BJ (cell line): Measurements from ENCODE around the gene EVC. TPM values are rescaled to one million over a fixed set of nuclear protein-coding genes. Genes with fewer than 3 reads are reported as not detected.

Source experiments
- CTCF ChIA-PET: fragments of 350-600 bp; formaldehyde crosslinking; extraction: SDS; loops from one replicate; lab custom pipeline; 2021; ENCODE audit warnings: antibody characterized with exemption, inconsistent platforms; lab: Yijun Ruan, JAX
- POLR2A ChIA-PET: fragments of 300-600 bp; sonication (Branson Sonifier 250); formaldehyde crosslinking; extraction: SDS; loops from one replicate; lab custom pipeline; 2021; ENCODE audit warnings: antibody characterized with exemption; lab: Charles Lee
- DNase-seq: peaks from one replicate; pipeline ENCODE4 v3.0.0-alpha.2; 2011; ENCODE audit warnings: low read depth
- H3K27me3 ChIP-seq: 2 replicates; pipeline ENCODE4 v1.6.0; 2011; ENCODE audit warnings: low read length; ENCODE audit not compliant: control insufficient read depth, insufficient read depth
- H3K36me3 ChIP-seq: 2 replicates; pipeline ENCODE4 v1.5.1; 2011; ENCODE audit warnings: low read length; ENCODE audit not compliant: control insufficient read depth, insufficient read depth
- H3K4me3 ChIP-seq: 2 replicates; pipeline ENCODE4 v1.5.1; 2011; ENCODE audit warnings: low read depth, mild to moderate bottlenecking, control low read depth, low read length
- polyA plus RNA-seq: library from polyadenylated mRNA; depleted of rRNA; stranded (reverse); fragments of >200 nt; gene quantifications from 2 replicates; pipeline ENCODE4 v1.2.3, GENCODE V29; 2011
- TF ChIP-seq, protein P1 (sequence below): IDR thresholded peaks from 2 replicates; pipeline ENCODE4 v1.5.1; 2011; ENCODE audit warnings: low read depth, mild to moderate bottlenecking, control low read depth, inconsistent platforms, low read length, moderate library complexity; ENCODE audit not compliant: insufficient read depth

EVC gene
- polyA plus RNA-seq, 1 experiment, result 12.8 TPM

DNA sequence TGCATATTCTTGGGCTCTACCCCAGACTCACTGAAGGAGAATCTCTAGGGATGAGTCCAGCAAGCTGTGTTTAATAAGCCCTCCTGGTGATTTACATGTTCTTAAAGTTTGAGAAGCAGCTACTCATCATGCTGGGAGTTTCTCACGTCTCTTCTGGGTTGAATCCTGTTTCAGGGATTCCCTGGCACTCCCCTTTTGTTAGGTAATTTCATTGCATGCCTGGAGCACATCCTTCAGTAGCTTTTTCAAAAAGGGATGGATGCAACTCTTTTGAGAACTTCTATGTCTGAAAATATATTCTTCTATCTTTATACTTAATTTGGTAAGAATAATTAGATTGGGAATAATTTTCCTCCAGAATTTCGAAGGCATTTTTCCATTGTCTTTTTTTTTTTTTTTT is 4.4 kb downstream of the EVC start:
- H3K4me3 ChIP-seq, result no peak overlapping the region
- TF ChIP-seq, protein P1, sequence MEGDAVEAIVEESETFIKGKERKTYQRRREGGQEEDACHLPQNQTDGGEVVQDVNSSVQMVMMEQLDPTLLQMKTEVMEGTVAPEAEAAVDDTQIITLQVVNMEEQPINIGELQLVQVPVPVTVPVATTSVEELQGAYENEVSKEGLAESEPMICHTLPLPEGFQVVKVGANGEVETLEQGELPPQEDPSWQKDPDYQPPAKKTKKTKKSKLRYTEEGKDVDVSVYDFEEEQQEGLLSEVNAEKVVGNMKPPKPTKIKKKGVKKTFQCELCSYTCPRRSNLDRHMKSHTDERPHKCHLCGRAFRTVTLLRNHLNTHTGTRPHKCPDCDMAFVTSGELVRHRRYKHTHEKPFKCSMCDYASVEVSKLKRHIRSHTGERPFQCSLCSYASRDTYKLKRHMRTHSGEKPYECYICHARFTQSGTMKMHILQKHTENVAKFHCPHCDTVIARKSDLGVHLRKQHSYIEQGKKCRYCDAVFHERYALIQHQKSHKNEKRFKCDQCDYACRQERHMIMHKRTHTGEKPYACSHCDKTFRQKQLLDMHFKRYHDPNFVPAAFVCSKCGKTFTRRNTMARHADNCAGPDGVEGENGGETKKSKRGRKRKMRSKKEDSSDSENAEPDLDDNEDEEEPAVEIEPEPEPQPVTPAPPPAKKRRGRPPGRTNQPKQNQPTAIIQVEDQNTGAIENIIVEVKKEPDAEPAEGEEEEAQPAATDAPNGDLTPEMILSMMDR, result no peak
- ChIA-PET CTCF (no interaction called here), POLR2A (no interaction called here)
- no peaks in the 10 kb centered on the region for H3K27me3 ChIP-seq
- H3K36me3 ChIP-seq, result peaks cover 13% of the 10 kb centered on the region
- DNase-seq, result no peak

DNA sequence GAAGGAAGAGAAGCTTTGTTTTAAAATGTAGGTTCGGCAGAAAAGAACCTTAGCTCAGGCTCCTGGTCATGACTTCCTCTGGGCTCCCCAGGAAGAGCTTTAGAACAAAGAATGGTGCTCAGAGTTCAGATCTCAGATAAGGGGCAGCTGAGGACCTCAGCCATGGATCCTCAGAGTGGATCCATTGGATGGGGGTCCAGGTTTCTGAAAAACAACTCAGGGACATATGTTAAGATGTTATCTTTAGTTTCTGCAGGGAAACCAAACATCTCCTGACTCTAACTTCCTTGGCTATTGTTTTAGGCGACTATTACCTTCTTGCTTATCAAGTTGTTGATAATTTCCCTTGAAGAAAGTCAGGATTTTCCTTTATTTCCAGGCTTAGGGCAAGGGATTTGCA is 5.4 kb downstream of the EVC start:
- TF ChIP-seq, protein P1, result no peak
- ChIA-PET POLR2A (no interaction called here), CTCF (interaction anchor here (0.6 to 1.1 kb wide), 2 partner anchors 16 to 1139 kb away, joined by 3 to 4 read pairs; no protein-coding TSS in a partner anchor)
- DNase-seq, result no peak
- Histone ChIP-seq H3K27me3 (no peaks in the 10 kb centered on the region), H3K4me3 (no peak overlapping the region), H3K36me3 (peaks cover 15% of the 10 kb centered on the region)

DNA sequence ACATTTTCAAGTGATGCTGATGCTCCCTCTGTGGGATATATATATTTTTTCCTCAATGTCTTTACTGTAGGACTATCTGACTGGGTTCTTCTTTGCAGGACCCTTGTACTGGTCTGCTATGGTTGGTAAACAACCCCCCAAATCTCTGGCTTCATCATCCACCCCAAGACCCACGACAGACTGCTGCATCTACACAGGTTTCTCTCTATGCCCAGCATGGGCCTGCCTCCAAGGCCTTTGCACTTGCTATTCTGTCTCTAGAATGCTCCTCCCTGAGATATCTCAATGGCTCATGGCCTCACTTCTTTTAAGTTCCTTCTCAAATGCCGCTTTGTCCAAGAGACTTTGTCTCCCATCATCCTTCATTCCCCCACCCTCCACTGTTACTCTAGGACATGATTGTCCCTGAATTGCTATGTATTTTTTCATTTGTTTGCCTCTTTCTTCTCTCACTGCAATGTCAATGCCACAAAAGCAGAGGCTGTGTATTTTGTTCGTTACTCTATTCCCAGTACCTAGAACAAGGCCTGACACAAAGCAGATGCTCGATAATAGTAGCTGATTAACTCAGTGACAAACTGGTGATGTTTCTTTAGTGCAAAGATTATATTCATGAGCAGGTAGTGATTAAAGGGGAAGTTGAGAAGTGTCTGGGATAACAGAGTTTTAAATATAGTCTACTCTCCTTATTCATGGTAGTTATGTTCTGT is 6.6 kb downstream of the EVC start:
- DNase-seq, result no peak
- TF ChIP-seq, protein P1, result no peak
- Histone ChIP-seq H3K4me3 (no peak overlapping the region), H3K27me3 (no peaks in the 10 kb centered on the region), H3K36me3 (peaks cover 16% of the 10 kb centered on the region)
- ChIA-PET CTCF (interaction anchor here (1.1 kb wide), 1 partner anchor 53 kb away, joined by 4 read pairs; no protein-coding TSS in a partner anchor), POLR2A (no interaction called here)

DNA sequence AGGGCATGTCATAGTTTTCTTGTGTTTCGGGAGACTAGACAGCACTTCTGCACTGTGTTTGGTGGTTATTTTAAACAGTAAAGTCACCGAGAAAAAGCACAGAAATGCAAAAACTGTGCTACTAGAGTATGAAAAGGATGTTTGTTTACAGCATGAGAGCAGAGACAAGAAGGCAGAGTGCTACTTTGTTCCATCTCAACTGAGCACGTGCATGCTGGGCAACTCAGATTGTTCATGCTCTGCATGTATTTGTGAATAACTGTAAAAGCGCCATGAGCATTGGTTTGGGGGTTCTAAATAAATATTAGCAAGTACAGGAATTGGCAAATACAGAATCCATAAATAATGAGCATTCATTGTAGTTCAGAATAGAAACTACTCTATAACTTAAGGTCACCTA is 7.4 kb downstream of the EVC start:
- CTCF ChIA-PET, result interaction anchor here (1.1 kb wide), 1 partner anchor 54 kb away, joined by 4 read pairs; no protein-coding TSS in a partner anchor
- no peak for DNase-seq
- no peak overlapping the region for H3K4me3 ChIP-seq
- peaks cover 18% of the 10 kb centered on the region for H3K36me3 ChIP-seq
- TF ChIP-seq, protein P1, result no peak
- H3K27me3 ChIP-seq, result no peaks in the 10 kb centered on the region
- POLR2A ChIA-PET, result no interaction called here

DNA sequence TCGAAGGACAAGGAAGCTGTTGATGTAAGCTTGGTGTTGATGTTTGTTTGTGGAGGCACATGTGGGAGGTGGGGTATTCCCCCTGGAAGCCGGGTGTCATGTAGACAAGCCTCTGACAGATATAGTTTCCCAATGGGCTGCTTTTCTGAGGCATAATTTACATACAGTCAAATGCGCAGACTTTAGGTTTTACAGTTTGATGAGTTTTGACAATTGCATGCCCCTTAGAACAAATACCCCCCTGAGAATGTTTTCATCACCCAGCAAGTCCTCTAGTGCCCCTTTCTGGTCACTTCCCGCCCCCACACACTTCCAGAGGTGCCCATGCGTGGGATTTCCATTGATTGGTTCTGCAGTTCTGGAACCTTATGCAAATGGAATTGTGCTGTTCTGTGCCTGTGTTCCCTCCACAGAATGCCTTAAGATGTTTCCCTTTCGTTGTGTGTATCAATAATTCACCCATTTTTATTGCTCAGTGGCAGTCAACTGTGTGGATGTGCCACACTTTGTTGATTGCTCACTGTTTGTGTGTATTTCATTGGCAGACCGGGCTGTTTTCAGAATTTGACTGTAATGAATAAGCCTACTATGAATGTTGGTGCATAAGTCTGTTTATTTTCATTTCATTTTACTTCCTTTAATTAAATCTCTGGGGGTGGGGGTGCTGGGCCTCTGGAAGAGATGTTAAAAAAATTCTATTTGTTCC is 8.5 kb downstream of the EVC start:
- POLR2A ChIA-PET, result no interaction called here
- TF ChIP-seq, protein P1, result no peak
- no peak for DNase-seq
- CTCF ChIA-PET, result no interaction called here
- peaks cover 15% of the 10 kb centered on the region for H3K36me3 ChIP-seq
- H3K4me3 ChIP-seq, result no peak overlapping the region
- no peaks in the 10 kb centered on the region for H3K27me3 ChIP-seq
